ENCODE measurements around the gene ANGEL2.

ANGEL2 gene

DNA sequence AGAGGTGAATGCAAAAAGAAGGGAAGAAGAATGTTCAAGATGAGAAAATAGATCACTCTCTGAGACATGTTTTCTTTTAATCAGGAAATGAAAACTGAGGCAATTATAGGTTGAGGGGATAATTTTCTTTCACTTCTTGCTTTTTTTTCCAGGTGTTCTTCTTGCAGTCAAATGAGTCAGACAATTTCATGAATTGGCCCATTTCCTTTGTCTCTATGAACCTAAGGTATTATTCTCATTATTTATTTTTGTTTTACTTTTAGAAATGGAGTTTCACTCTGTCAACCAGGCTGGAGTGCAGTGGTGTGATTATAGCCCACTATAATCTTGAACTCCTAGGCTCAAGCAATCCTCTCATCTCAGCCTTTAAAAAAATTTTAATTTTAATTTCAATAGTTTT, 68.8 kb downstream of the ANGEL2 start:
- no peak overlapping the region for H3K27ac ChIP-seq (ENCODE audit: low read depth, low read length)
- H3K4me1 ChIP-seq (ENCODE audit: insufficient read depth, low read length) = peaks cover 11% of the 10 kb centered on the region
- H3K4me3 ChIP-seq (ENCODE audit: low read length) = no peak overlapping the region
- peaks cover 4% of the 10 kb centered on the region; the same call in 1 of the 2 replicates for H3K36me3 ChIP-seq (ENCODE audit: insufficient read depth, low read length)
- H3K9ac ChIP-seq (ENCODE audit: low read depth, low read length) = no peak overlapping the region
- H3K9me3 ChIP-seq (ENCODE audit: insufficient read depth, low read depth, low read length) = no peaks in the 10 kb centered on the region
- H3K27me3 ChIP-seq (ENCODE audit: insufficient read depth, low read length) = peaks cover 11% of the 10 kb centered on the region

DNA sequence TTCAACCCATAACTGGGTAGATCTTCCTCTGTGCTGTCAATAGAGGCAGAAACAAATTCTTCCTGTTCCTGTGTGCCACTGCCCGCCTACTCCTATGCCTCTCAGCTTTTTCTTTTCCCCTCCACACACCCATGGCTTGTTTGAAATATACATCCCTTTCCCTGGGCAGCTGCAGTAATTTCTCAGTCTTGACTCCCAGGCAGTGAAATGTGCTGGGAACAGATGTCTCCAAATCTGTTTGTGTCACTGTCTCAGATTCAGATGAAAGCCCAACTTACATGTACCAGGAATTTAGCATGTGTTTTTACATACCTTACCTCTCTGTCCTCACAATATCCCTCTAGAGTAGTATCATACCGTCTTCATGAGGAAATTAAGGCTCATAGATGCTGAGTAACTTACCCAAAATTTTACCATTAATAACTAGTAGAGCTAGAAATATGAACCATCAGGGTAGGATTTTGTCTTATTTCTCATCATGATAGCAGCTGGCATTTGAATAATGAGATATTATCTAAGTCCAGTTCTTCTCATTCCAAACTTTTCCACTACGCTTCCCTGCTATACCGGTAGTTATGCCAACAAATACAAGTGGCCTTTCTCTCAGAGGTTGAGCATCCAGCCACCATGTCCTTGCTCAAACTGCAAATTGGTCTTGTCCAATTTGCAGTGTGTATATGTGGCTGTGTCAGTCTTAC, 70.1 kb downstream of the ANGEL2 start:
- Histone ChIP-seq H3K4me1 (ENCODE audit: insufficient read depth, low read length) (peaks cover 11% of the 10 kb centered on the region), H3K9ac (ENCODE audit: low read depth, low read length) (no peak overlapping the region), H3K9me3 (ENCODE audit: insufficient read depth, low read depth, low read length) (no peaks in the 10 kb centered on the region), H3K27me3 (ENCODE audit: insufficient read depth, low read length) (peaks cover 8% of the 10 kb centered on the region), H3K27ac (ENCODE audit: low read depth, low read length) (no peak overlapping the region), H3K4me3 (ENCODE audit: low read length) (no peak overlapping the region), H3K36me3 (ENCODE audit: insufficient read depth, low read length) (no peaks in the 10 kb centered on the region)
- WGBS = 90% methylated on average over 4 of the region's 4 CpGs

DNA sequence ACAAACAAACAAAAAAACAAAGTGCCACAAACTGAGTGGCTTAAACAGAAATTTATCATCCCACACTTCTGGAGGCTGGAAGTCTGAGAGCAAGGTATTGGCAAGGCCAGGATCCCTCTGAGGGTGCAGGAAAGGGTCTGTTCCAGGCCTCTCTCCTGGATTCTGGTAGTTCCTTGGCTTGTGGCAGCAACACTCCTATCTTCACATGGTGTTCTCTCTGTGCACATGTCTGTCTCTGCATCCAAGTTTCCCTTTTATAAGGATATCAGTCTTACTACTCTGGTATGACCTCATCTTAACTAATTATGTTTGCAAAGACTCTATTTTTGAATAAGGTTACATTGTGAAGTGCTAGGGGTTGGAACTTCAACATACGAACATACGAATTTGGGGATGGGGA, 70.6 kb downstream of the ANGEL2 start:
- 90% methylated on average over 2 of the region's 2 CpGs for WGBS
- H3K36me3 ChIP-seq (ENCODE audit: insufficient read depth, low read length) = no peaks in the 10 kb centered on the region
- no peak overlapping the region for H3K9ac ChIP-seq (ENCODE audit: low read depth, low read length)

DNA sequence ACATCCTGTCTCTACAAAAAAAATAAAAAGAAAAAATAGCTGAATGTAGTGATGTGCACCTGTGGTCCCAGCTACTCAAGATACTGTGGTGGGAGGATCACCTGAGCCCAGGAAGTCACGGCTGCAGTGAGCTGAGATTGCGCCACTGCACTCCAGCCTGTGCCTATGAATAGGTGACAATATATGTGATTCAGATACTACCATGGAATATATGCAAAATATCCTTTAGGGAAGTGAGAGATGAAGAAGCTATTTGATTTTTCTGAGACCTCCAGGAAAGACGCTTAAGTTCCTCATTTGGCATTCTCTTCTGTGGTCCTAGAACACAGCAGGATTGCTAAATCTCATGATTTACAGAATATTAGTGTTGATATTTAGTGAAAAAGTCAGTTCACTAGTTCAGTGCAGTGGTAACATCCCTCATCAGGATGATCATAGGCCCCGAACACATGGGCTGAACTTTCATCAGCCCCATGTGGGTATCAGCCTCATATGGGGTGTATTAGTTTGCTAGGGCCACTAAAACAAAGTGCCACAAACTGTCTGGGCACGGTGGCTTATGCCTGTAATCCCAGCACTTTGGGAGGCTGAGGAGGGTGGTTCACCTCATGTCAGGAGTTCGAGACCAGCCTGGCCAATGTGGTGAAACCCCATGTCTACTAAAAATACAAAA, 71.3 kb downstream of the ANGEL2 start:
- Histone ChIP-seq H3K4me3 (ENCODE audit: low read length) (no peak overlapping the region), H3K4me1 (ENCODE audit: insufficient read depth, low read length) (peaks cover 6% of the 10 kb centered on the region), H3K27ac (ENCODE audit: low read depth, low read length) (no peak overlapping the region), H3K9ac (ENCODE audit: low read depth, low read length) (no peak overlapping the region), H3K9me3 (ENCODE audit: insufficient read depth, low read depth, low read length) (no peaks in the 10 kb centered on the region), H3K27me3 (ENCODE audit: insufficient read depth, low read length) (peaks cover 3% of the 10 kb centered on the region), H3K36me3 (ENCODE audit: insufficient read depth, low read length) (no peaks in the 10 kb centered on the region)
- WGBS = 92% methylated on average over 6 of the region's 6 CpGs

More for the DNA sequence above, 70.6 kb downstream of the ANGEL2 start:
- Histone ChIP-seq H3K4me3 (ENCODE audit: low read length) (no peak overlapping the region), H3K27me3 (ENCODE audit: insufficient read depth, low read length) (peaks cover 8% of the 10 kb centered on the region), H3K4me1 (ENCODE audit: insufficient read depth, low read length) (peaks cover 11% of the 10 kb centered on the region), H3K9me3 (ENCODE audit: insufficient read depth, low read depth, low read length) (no peaks in the 10 kb centered on the region), H3K27ac (ENCODE audit: low read depth, low read length) (no peak overlapping the region)

DNA sequence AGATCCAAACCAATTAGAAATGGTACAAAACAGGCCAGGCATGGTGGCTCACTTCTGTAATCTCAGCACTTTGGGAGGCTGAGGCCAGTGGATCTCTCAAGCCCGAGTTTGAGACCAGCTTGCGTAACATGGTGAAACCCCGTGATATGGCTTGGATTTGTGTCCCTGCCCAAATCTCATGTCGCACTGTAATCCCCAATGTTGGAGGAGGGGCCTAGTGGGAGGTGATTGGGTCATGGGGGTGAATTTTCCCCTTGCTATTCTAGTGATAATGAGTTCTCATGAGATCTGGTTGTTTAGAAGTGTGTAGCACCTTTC, 72.3 kb downstream of the ANGEL2 start:
- WGBS = 91% methylated on average over 4 of the region's 4 CpGs
- H3K27ac ChIP-seq (ENCODE audit: low read depth, low read length) = no peak overlapping the region
- H3K9me3 ChIP-seq (ENCODE audit: insufficient read depth, low read depth, low read length) = no peaks in the 10 kb centered on the region
- no peaks in the 10 kb centered on the region for H3K36me3 ChIP-seq (ENCODE audit: insufficient read depth, low read length)
- H3K4me3 ChIP-seq (ENCODE audit: low read length) = no peak overlapping the region
- H3K4me1 ChIP-seq (ENCODE audit: insufficient read depth, low read length) = peaks cover 6% of the 10 kb centered on the region
- no peak overlapping the region for H3K9ac ChIP-seq (ENCODE audit: low read depth, low read length)
- H3K27me3 ChIP-seq (ENCODE audit: insufficient read depth, low read length) = no peaks in the 10 kb centered on the region

DNA sequence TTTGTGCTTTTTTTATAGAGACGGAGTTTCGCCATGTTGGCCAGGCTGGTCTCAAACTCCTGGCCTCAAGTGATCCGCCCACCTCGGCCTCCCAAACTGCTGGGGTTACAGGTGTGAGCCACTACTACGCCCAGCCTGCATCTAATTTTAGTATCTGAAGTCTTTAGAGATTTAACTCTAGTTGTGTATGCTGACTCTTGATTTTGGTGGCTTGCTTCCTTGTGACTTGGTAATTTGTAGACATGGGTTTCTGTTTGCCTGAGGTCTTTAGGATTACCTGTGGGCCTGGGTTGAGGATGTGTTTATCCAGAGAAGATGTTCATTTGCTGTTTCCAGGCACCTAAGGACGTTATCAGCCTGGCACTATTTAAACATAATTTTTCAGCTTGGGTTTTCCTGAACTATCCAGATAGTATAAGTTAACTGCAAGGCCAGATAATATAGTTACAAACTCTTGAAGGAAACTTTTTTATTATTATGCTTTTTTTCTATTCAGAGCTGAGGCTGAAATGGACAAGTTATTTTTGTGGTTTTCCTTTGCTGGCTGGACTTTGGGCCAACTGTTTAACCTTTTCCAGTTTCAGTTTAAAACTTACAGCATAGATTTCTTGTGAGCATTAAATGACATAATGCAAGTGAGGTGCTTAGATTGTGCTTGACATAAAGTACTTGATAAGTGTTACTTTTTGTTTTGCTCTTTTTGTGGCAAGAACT, 72.8 kb downstream of the ANGEL2 start:
- no peak overlapping the region for H3K9ac ChIP-seq (ENCODE audit: low read depth, low read length)
- H3K4me3 ChIP-seq (ENCODE audit: low read length) = no peak overlapping the region
- no peaks in the 10 kb centered on the region for H3K9me3 ChIP-seq (ENCODE audit: insufficient read depth, low read depth, low read length)
- H3K27me3 ChIP-seq (ENCODE audit: insufficient read depth, low read length) = no peaks in the 10 kb centered on the region
- no peaks in the 10 kb centered on the region for H3K36me3 ChIP-seq (ENCODE audit: insufficient read depth, low read length)
- H3K27ac ChIP-seq (ENCODE audit: low read depth, low read length) = no peak overlapping the region
- 97% methylated on average over 6 of the region's 6 CpGs for WGBS
- peaks cover 6% of the 10 kb centered on the region for H3K4me1 ChIP-seq (ENCODE audit: insufficient read depth, low read length)

Measured in HUES64 (cell line).